GM18507 (cell line): ENCODE data around the gene RBM15.

Source experiments
- DNase-seq: peaks from one replicate; pipeline ENCODE4 v3.0.0; 2011; ENCODE audit warnings: low read depth; ENCODE audit not compliant: insufficient read length; ENCODE audit errors: extremely low spot score
- FAIRE-seq: peaks from 2 replicates; lab custom pipeline; 2011; peaks lifted over from hg19 to GRCh38; lab: Jason Lieb, UNC

RBM15 gene

DNA sequence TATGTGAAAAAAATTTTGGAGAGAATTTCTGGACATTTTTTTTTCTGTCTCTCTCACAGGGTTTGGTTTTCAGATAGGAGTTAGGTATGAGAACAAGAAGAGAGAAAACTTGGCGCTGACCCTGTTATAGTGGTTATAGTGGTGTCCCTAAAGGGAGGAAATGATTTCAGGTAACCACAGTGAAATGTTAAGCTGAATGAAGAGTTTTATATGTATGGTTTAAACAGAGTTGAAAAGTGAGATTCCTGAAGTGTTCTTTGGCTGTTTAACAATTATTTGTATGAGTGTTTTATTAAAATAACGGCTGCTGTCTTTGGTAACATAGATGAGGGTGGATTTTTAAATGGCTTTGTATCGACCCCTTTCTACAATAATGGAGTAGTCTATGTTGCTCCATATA, 6.3 kb downstream of the RBM15 start:
- FAIRE-seq: no peak

DNA sequence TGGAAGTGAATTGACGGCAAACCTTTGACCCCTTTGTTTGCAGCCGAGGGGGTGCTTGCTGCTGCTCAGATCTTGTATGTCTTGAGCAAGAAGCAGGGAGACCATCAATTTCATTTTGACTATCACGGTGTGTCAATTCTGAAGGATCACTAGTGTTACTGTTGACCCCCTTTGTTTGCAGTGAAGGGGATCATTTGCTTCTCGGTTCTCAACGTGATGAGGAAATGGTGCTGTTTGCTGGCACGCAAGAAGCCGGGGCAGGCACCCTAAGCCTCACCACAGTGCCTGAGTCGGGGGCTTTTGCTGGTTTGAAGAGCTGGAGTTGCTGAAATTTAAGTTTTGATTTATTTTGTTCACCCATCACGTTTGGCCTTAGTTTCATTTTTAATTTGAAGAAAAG, 7.5 kb downstream of the RBM15 start:
- DNase-seq (no peak), FAIRE-seq (peak; percentile 60)

More for the DNA sequence above, 6.3 kb downstream of the RBM15 start:
- DNase-seq: no peak

DNA sequence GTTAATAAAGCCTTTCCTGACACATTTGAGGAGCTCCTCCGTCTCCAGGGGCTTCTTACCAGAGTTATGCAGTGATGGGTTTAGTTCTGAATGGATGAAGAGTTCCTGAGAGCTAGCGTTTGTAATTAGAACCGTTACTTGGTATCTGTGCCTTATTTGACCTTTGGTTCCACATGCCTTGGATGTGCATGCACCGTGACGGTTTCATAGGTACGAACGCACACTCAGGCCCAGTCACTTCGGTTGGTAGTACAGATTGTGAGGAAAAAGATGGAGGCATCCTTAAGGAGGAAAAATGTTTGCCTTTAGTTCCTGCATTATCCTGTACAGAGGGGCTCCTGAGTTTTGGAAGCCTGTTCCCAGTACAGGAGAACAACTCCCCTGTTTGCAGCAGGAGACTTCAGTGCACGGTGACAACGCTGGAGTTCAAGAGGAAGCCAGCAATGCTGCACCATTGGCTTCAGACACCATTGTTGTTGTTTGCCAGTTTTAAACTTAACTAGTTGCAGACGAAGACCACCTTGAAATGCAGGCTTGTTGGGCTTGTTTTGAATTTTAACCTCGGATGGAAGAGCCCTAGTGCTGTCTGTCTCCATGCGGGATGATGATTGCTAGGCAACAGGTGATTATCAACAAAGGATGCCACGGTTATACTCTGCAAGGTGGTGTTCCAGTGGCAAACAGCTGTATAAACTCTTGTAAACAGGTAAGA, 8.2 kb downstream of the RBM15 start:
- DNase-seq (no peak), FAIRE-seq (peak; percentile 49)

DNA sequence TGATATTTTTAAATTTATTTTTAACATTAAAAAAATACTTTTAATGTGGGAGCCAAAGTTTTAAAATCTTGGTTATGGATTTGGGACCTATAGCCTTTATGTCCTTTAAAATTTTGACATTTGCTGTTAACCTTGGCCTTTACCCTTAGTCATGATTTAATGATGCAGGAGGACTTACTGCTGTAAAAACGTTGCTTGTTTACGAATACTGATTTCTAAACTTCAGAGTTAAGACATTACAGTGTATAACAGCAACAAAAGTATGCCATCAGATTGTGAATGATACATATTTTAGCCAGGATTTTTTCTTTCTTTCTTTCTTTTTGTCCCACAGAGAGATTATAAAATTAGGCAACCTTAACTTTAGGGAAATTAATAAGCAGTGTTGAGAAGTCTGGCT, 8.9 kb downstream of the RBM15 start:
- FAIRE-seq: no peak
- no peak for DNase-seq

DNA sequence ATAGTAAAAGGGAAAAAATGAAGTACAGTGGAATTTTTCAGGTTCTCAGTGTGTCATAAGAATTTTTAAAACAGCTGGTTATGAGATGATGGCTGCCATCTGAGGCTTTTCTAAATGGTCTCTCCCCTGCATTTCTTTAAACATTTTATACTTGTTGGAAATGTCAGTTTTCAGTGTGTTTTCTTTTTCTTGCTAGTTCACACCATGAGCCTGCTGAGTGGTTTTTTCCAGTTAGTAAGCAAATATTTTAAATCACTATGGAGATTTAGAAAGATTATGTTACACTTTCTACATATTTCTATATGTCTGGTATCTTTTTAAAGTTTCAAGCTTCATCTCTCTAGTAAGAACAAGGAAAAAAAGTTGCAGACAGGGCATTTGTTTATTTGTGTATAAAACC, 9.6 kb downstream of the RBM15 start:
- FAIRE-seq: no peak

DNA sequence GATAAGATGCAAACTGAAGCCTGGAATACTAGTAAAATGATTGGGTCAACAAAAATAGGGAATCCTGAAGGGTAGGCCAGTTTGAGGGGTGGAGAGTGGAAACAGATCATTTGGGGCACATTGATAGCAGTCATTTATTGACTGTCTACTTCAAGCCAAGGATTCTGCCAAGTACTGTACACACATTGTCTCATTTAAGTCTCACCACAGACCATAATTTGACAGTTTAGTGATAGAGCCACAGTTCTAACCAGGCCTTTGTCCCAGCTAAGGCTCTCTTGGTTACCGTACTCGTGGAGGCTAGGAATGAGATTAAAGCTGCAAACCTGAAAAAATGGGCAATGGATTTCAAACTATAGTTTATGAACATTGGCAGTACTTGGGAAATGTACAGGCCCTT, 11.2 kb downstream of the RBM15 start:
- DNase-seq (no peak), FAIRE-seq (no peak)

More for the DNA sequence above, 9.6 kb downstream of the RBM15 start:
- no peak for DNase-seq

DNA sequence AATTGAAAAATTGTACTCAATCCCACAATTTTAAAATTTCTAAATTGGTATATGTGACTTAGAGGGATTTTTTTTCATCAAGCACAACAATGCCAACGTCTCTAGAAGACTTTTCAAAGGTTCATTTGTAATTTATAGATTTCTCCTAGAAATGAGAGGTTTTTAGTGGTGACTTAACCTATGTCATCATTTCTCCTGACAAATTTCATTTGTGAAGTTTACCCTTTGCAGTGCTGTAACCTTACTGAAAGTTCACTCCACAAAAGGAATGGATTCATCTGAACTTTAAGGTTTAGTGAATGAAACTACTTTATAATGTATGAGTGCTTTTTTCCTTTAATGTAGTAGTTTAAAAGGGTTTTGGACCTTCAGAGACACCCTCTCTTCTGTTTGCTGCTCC, 16.1 kb downstream of the RBM15 start:
- DNase-seq (no peak), FAIRE-seq (no peak)

DNA sequence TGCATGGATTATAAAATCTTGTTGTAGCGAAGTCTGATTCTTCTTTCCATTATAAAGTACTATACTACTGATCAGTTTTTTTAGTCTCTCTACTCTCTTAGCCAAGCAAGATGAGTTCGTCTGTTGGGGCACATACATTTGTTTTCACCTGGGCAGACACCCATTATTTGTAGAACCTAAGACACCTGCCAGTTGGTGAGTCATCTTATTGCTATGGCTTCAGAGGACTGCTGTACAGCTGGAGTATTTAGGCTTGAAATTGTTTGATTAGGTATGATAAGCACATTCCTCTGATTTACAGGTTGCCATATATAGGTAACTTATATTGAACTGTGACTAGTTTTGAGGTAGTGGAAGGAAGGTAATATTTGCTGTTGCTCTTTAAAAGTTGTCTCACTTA, 17.2 kb downstream of the RBM15 start:
- FAIRE-seq: peak; percentile 44
- no peak for DNase-seq

DNA sequence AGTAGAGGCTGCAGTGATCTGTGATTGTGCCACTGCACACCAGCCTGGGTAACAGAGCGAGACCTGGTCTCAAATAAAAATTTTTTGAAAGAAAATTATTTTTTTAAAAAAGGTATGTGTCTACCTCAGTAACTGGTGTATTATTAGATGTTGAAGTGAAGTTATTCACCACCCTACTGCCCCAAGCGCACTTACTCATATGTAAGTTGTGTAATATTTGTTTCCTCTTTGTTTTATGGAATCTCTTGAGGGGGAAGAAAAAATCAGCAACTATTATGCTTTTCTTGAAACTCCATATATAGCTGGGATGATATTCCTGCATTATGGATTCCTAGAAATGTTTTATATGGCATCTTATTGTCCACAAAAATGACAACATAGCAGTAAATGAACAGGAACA, 21.3 kb downstream of the RBM15 start:
- FAIRE-seq: no peak
- no peak for DNase-seq

DNA sequence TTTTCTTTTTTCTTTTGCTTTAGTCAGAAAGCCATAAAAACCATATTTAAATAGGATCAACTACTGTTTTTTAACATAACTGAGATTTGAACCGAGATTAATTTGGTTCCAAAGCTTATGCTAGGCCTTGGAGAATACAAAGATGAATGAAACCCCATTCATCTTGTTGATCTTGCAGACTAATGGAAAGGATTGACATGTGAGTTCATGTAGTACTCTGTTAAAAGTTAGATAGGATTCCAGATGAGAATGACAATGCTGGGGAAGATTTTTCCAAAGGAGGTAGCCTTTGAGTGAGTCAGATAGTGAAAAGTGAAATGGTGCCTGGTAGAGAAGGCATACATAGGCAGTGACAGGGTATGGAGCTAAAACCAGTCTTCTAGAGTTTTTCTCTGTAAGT, 22.7 kb downstream of the RBM15 start:
- DNase-seq (no peak), FAIRE-seq (no peak)

DNA sequence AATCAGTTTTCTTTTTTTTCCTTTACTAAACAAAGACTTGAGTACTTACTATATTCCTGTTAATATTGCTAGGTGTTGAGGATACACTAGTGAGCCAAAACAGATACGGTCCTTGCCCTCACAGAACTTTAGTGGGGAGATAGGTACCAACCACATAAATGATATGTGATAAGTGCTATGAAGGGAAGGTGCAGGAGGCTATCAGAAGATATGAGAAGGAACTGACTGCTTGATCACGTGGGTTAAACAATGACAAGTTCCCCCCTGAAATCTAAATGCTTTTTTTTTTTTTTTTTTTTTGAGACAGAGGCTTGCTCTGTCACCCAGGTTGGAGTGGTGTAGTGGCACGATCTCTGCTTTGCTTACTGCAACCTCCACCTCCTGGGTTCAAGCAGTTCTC, 25.0 kb downstream of the RBM15 start:
- no peak for DNase-seq
- no peak for FAIRE-seq

DNA sequence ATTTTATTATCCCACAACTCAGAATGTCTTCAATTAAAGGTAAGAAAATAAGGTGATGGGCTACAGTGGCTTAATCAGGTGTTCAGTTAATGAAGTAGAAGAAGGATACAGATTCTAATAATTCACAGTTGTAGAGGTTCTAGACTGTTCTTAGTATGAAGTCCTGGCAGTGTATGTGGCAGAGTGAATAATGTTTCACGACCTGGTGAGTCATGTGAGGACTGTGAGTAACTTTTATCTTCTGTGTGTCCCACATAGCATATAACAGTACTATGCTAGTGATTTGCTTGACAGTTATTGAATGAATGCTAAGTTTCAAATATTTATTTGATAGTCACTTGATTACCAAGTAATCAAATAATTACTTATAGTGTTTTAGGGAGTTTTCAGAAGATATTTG, 31.6 kb downstream of the RBM15 start:
- DNase-seq: no peak
- no peak for FAIRE-seq

DNA sequence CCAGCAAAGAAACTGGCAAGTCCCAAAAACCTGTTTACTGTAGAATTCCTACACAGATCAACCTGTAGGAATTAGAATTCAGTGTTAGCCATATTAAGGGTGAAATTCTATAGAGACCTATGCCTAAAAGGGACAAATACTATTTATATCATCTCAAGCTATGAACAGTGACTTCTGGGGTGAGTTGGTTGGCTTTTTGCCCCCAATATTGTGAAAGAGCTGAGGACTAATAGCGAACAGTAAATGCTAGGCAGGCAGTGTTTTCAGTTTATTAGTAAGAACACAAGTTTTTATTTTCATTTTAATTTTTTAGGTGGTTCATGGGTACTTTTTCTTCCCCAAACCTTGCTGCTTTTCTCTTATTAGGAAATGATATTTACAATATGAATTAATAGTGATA, 36.3 kb downstream of the RBM15 start:
- no peak for DNase-seq
- FAIRE-seq: no peak

DNA sequence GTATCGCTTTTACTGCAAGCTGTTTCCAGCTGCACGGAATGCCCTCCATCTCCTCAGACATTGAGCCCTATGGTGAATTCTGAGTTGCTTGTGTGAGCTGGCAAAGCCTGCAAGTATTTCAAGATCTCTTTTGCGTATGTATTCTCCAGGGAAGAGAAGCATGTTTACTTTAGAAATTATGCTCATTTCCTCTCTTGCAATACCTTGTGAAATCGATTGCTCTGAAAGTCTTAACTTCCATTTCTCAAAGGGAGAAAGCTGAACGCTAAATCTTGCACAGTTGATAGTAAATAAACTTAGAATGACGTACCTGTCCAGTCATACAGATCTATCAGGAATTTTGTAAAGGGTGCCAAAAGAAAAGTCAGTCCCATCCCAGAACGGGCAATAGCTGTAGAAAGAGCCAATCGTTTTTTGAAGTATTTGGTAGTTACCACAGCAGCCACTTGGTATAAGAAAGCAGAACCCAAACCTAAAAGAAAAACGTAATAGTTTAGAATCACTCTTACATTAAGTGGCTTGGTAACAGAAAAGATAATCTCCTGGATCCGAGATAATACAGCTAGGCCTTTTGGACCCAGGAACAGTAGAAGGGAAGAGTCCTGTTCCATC, 41.6 kb downstream of the RBM15 start:
- peak; percentile 54 for FAIRE-seq

DNA sequence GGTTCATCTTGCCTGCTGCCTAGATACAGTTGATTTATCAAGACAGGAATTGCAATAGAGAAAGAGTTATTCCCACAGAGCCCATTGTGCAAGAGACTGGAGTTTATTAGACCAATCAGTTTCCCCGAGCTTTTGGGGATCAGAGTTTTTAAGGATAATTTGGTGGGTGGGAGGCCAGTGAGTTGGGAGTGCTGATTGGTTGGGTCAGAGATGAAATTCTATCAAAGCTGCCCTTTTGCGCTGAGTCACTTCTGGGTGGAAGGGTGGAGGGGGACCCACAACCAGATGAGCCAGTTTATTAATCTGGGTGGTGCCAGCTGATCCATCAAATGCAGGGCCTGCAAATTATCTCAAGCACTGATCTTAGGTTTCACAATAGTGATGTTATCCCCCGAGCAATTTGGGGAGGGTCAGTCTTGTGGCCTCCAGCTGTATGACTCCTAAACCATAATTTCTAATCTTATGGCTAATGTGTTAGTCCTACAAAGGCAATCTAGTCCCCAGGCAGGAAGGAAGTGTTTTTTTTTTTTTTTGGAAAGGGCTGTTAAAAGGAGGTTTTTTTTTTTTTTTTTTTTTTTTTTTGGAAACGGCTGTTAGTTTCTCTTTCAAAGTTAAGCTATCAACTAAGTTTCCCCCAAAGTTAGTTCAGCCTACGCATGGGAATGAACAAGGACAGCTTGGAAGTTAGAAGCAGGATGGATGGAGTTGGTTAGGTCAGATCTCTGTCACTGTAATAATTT, 44.2 kb downstream of the RBM15 start:
- no peak for DNase-seq
- FAIRE-seq: peak; percentile 63

More for the DNA sequence above, 41.6 kb downstream of the RBM15 start:
- DNase-seq: no peak

DNA sequence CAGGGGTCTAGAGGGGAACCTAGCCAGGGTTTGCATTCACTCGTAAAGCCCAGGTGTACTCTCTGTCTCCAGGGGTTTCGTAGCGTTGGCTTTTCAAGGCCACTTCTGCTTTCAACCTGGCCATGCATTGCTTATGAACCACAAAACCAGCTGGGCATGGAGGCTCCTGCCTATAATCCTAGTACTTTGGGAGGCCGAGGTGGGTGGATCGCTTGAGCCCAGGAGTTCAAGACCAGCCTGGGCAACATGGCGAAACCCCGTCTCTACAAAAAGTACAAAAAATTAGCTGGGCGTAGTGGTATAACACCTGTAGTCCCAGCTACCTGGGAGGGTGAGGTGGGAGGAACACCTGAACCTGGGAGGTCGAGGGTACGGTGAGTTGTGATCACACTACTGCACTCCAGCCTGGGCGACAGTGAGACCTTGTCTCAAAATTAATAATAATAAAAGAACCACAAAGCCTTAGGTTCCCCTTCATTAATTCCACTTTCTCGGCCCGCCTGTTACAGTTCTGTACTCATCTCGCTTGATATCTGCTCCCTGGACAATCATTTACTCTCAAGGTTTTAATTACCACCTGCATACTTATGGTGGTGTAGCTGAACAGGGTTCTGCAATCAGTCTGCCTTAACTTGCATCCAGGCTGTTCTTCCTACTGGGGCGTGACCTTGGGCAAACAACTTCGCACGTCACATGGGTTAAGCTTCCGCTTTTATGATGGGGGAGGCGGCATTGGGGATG, 45.6 kb downstream of the RBM15 start:
- peak; percentile 92 for FAIRE-seq
- DNase-seq: peak; percentile 28

DNA sequence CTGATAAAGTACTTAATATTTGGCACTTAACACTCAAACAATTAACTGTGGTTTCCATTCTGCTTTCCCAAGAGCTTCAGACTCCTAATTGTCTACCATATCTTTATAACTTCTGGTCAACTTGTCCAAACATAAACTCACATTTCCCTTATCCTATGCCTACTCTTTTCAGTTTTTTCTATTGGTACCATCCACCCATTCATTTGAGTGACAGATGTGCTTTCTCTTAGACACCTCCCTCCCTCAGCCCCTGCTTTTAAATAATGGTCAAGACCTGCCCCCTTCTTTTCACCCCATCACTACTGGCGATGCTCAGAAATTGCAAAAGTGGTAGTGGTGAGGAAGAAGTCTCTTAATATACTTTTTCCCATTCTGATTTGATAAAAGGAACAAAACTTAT, 46.2 kb downstream of the RBM15 start:
- FAIRE-seq: no peak
- DNase-seq: no peak

DNA sequence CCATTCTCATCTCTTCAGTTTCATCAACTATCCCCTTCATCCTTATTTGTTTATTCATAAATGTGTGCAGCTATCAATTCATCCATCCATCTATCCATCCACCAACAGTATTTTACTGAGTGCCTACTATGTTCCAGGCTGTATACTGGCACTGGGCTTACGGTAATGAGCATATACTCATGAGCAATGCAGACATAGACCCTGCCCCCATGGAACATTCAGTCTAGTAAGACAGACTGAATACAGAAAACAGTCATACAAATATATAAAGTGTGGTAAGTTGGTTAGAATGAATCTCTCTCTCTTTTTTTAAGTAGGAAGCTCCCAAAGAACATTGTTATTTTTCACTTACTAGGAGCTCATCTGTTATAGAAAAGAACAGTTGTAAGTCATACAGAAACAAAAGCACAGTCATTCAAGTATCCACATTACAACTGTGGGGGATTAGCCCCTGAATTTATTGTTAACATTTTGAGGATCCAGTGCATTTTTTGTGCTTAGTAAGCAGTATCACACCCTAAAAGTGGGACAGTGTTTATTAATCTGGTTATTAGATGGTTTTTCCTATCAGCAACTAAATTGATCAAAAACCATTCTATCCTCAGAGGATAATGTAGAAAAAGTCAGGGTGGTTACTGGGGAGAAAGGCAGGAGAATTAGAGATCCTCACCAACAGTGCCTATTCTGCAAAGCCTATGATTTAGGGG, 48.0 kb downstream of the RBM15 start:
- no peak for FAIRE-seq
- no peak for DNase-seq

DNA sequence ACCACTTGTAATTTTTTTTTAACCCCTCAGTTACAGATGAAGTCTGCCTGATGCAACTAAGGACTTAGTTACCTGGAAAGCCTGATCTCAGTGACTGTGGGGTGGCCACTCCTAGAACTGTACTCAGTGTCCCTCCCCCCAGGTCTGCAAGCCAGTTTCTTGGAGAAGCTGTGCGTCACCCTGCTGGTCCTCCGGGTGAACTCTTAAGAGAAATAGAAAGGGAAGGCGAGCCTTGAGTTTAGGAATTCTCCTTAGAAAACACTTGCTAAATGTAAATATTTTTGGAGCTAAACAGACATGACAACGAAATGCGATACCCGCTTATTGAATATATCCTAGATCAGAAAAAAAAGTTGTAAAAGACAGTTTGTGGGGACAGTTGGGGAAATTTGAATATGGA, 50.9 kb downstream of the RBM15 start:
- no peak for FAIRE-seq
- DNase-seq: no peak
